Activated CD8-positive, alpha-beta memory T cell treated with anti-CD3 and anti-CD28 coated beads, Interleukin-2, amount 50 U/mL, for 1 hour (primary cell): ENCODE measurements around the gene EPHB2.

Experiments
- DNase-seq: peaks from one replicate; pipeline ENCODE4 v3.0.0-alpha.2; 2020; ENCODE audit errors: extremely low read depth

The EPHB2 gene

DNA sequence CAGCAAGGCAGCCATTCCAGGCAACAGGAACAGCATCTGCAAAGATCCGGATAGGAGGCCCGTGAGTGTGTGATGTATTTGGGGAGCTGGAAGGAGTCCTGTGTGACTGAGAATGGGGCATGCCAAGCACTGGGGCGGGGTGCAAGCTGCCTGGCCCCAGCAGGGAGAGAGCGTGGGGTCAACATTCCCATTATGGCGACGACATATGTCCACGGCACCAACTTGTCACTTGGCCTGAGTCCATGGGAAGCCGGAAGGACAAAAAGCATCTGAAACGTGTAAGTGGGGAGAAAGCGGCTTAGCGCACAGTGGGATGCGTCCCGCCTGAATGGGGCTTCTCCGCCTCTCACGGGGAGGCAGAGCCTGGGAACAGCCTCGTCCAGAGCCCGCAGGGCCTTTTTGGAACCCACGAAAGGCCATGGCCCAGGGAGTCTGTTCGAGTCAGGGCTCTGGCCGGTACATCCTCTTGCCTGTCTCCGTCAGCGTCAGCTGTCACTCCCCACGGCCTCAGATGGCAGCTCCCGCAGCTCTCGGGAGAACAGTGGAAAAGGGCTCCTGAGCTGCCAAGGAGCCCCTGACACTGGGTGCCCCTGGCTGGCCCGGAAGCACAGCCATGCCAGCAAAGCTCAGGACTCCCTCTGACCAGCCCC lies 12.4 kb downstream of the EPHB2 start:
- no peak for DNase-seq

DNA sequence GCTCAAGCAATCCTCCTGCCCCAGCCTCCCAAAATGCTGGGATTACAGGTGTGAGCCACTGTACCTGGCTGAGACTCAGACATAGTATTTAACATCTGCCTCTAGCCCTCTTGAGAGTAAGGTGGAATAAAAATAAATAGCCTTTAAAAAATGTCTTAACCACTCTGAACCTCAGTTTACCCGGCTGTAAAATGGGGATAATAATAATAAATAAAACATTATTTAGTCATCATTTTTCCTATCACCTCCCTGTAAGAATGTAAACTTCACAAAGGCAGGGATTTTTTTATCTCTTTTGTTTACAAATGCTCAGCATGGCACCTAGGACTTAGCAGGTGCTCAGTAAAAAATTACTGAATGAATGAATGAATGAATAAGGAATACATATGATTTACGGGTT lies 17.2 kb downstream of the EPHB2 start:
- DNase-seq: no peak

DNA sequence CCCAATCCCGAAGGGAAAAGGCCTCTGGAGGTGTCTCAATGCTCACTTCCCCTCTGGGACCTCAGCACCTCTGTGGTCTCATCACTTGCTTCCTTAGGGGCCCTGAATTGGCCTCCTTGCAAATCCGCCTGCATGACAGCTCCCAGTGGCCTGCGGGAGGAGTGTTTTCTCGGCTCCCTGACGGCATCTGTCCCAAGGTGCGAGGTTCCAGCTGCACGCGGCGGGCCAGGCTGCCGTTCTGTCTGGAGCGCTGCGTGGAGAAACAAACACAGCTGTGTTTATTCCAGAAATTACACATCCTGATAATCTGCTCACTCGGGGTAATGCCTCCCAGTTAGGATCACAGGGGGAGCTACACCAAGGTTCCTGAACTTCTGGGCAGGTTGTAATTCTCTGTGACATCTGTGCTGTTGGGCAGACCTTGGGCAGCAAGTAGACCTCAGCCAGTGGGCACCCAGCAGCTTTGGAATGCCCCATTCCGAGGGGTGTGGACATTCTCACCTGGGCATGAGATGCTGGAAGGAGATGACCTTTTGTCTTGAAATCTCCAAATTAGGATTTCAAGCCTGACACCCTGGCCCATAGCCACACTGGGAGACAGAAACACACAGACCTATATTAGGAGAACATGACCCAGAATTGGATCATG lies 18.2 kb downstream of the EPHB2 start:
- DNase-seq: no peak

DNA sequence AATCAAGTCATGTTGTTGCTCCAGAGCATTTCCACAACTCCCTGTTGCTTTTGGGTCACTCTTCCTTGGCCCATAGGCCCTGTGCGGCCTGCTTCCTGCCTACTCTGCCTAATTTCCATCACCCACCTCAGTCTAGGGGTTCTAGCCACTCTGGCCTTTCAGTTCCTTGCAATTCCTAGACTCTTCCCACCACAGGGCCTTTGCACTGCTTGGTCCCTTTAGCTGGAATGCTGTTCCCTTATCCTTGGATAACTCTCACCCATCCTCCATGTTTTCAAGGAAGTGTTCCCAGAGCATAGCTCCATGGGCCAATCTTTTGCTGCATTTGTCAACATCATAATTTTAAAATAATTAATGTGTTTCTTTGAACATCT lies 18.7 kb downstream of the EPHB2 start:
- no peak for DNase-seq

DNA sequence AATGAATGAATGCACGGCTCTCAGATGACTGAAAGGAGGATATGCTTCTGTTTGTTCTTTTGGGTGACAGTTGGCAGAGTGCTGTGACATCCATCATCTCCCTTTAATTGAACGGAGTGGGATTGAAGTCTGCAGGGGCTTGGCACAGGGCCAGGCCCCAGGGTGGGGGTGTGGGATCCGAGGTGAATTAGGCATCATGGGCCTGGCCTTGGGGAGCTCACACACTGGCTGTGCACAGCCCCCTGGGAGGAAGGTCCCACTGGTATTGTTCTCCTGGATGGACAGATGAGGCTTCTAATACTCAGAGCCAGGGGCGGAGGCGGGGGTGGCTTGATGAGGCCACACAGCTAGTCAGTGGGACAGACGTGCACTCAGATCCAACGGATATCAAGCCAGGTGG lies 19.3 kb downstream of the EPHB2 start:
- DNase-seq: no peak

DNA sequence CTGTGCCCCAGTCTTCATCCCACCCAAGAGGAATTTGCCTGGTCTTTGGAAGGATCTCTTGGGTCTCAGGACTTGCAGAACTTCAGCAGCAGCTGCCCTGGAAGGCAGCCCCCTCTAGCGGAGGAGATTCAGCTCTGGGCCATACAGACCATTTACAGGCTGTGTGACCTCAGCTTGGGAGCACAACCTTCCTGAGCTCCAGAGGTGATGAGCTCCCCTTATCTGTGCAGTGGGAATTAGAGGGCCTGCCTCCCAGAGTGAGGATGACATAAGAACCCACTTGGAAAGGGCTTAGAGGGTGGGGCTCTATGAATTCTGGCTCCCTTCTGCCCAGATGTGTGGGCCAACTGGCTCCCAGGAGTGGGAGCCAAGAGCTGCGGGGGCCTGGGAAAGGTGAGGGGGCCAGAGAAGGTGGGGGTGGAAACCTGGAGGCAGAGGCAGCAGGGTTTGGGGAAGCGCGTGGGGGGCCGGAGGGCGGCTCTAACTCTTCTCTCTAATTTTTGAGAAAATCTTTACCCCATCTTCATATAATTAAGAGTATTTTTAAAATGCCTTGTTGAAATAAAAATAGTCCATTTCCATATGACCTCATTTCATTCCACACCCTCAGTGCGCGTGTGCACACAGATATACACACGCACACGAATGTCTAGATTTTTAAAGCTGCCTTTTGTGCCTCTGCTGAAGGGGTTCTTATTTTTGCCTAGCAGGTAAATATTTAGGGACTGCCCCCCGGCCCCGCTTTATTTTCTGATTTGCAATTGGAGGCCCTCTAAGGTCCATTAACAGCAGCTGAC lies 21.5 kb downstream of the EPHB2 start:
- no peak for DNase-seq

DNA sequence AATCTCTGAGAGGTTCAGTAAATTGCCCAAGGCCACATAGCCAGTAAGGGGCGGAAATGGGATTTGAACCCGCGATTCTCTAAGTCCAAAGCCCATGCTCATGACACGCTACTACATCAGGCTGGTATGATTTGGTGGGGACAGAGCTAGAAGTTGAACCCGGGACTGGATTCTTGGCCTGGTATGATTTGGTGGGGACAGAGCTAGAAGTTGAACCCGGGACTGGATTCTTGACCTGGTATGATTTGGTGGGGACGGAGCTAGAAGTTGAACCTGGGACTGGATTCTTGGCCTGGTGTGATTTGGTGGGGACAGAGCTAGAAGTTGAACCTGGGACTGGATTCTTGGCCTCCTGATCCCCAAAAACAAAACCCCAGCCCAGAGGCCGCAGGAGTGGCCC lies 23.0 kb downstream of the EPHB2 start:
- no peak for DNase-seq

DNA sequence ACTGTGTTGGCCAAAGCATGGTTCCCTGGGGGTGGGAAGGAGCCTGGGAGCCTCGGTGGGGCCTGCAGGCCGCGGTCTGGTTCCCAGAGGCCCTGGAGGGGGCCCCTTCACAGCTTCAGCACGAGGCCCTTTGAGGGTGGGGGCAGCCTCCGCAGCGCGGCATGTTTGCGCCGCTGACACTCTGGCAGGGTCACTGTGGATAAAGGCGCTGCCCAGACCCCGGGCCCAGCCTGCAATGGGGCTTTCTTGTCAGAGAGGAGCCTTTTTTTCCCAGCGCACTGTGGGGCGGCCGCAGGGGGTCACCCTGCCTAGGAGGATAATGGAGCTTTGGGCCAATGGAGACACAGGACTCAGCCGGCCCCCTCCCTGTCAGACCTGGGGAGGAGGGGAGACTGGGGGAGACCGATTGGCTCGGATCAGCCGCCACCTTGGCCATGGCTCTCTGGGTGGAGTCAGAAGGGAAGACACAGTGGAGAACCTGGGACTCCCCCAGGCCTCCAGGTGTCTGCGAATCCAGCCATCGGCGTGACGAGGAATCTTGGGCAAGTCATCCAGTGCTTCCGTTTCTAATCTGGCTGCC lies 26.0 kb downstream of the EPHB2 start:
- DNase-seq: no peak

DNA sequence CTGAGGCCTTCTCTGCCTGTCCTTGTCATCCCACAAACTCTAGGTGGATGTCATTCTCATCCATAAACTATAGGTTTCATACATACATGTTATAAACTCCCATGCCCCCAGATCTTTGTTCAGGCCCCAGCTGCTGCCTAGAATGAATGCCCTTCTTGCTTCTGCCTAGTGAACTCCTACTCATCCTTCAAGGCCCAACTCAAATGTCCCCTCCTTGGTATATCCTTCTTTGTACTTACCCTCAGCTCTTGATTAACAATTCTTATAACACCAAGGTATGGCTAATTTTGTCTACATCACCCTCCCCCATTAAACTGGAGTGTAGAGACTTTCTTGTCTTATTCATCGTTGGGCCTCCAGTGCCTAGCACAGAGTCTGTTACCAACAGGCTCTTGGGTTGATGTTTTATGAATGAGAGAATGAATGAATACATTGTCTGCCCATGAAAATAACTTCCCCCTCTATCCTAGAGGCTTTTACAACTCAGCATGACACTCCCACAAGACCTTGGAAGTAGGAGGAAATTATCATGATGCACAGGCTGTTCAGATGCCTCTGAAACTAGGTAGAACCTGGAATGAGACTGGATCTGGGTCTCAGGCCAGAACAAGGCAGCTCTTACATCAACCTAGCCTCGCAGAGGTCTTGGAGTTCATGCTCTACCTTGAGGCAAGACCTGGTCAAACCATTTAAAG lies 26.9 kb downstream of the EPHB2 start:
- no peak for DNase-seq

DNA sequence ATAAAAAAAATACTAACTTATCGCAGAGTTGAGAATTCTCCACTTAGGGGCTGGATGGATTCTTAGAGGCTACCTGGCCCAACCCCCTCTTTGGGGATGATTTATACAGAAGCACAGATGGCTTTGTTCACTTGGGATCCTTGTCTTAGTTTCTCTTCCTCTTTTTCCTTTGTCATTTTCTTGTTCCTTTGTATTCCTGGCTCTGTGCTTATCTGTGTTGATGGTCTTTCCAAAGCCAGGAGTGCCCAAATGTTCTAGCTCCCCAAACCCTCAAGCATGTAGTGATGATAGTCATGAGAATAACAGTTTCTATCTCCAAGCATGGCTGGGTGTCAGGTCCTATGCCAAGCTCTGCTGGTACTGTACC lies 27.4 kb downstream of the EPHB2 start:
- no peak for DNase-seq

DNA sequence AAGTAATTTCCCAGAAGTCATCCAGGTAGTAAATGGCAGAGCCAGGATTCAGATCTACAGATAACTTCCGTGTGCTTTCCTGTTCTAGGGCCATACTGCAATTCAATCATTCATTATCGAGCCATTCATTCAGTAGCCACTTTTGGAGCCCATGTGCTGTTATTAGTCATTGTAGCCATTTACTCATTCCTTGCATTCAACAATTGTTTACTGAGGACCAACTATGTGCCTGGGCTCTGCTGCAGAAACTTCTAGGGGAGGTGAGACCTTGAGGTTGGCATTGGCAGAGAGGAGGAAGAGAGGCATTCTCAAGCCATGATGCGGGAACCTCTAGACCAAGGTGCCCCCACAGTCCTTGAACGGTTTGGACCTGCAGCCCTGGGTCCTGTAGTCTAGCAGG lies 27.9 kb downstream of the EPHB2 start:
- no peak for DNase-seq

DNA sequence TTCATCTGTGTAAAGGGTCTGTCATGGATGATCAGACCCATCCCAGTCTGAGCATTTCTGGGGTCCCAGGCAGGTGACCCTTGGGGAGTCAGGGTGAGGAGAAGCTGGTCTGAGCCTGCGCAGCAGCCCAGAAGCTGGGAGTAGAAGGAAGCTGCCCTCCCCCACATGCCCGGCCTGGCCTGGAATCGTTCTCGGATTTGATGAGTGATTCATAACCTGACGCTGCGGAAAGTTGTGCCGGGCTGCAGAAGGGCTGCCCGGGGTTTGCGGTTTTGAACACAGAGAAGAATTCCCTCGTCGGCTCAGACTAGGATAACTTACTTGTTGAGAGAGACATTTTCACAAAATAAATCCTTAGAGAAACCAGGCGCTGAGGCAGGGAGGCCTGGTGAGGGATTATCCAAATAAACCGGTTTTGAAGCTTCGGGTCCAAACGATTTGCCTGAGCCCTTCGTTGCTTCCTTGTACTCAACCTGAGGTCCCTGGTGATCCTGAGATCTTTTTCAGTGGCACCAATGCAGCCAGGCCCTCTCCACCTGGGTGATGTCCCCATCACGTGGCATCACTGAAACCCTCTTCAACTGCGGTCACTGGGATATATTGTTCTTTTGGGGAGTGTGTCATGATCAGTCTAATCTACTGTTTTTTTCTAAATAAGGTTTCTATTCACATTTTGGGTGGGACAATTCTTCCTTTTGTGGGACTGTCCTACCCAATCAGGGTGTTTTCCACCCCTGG lies 29.2 kb downstream of the EPHB2 start:
- DNase-seq: no peak

DNA sequence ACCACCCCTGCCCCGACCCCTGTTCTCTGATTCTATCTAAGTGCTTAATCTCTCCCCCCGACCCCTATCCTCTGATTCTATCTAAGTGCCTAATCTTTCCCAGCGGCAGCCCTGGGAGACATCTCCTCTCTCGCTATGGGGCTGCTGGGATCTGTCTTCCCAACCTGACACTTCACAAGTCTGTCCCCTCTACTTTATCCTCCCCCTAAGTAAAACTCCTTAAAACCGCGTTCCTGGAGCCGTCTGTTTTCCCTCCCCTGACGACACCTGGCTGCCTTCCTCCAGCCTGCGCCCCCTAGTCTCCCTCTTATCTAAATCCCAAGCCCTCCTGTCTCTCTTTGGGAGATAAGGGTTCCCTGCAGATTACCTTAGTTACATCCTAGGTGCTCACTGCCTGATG lies 30.5 kb downstream of the EPHB2 start:
- DNase-seq: no peak

DNA sequence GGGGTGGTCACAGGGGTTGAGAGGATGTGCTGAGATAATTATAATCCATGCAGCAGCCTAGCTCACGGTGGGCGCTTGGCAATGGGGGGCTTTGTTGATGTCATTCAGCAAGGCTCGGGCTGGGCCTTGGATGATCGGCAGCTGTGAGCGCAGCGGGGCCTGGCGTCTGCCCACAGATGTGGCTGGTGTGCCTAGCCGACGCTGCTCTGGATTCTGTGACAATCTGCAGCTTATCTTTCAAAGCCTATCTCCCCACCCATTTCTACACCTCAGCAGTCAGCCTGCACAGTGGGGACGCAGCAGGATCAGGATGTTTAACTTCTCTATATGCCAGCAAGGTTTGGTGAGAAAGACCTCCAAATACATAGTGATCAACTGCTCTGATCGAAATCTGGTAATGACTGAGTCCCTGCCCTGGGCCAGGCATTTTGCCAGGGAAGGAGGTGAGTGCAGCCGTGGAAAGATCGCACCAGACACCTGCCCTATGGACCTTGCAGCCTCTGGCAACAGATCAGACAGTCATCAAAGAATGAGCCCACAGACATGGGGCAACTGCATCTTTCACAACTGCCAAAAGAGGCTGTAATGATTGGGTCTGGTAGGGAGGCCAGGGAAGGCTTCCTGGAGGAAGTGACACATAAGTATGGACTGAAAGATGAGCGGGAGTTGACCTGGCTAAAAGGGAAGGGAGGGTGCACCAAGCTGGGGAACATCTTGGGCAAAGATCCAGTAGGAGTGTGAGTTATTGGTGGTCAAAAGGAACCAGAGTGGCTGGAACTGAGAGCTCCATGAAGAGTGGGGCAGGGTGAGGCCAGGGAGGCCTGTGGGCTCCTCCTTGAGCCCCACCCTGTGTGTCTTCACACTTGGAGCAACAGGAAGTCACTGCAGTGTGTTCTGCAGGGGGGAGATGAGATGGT lies 35.3 kb downstream of the EPHB2 start:
- no peak for DNase-seq

DNA sequence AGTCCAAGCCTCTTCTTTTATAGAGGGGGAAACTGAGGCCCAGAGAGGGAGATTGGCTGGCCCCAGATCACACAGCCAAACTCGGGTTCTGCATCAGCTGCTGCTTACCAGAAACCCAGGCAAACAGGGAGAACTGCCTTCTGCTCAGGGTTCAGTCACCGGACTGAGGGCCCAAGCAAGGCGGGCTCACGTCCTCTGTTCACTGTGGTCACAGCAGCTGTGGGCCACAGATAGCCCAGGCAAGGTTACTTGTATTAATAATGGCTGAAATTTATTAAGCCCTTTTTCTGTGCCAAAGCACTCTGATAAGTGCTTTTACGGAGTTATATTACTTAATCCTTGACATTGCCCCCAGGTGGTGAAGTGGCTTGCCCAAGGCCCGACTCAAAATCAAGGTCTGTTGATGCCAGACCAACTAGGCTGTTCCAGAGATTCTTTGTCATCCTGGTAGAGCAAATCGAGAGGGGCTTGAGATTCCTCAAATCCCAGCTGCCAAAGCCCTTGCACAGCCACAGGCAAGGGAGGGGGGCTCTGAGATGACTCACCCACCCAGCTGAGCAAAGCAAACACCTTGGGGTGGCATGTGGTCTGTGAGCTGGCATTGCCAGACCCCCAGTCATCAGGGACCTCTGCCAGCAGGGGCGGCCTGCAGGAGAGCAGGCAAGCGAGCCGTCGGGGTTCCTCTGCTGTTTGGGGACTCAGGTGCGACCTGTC lies 36.5 kb downstream of the EPHB2 start:
- DNase-seq: no peak

DNA sequence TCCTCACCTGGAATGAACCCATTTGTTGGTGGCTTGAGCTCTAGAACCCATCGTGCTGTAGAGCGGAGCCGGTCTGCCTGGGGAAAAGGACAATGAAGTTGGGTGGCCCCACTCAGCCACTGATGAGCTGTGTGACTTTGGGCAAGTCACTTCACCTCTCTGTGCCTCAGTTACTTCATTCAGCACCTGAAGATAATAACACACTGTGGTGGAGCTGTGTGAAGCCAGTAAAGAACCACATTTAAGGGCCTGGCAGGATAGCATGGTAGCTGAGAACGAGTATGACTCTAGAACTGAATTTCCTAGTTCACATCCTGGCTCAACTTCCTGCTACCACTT lies 37.1 kb downstream of the EPHB2 start:
- no peak for DNase-seq

DNA sequence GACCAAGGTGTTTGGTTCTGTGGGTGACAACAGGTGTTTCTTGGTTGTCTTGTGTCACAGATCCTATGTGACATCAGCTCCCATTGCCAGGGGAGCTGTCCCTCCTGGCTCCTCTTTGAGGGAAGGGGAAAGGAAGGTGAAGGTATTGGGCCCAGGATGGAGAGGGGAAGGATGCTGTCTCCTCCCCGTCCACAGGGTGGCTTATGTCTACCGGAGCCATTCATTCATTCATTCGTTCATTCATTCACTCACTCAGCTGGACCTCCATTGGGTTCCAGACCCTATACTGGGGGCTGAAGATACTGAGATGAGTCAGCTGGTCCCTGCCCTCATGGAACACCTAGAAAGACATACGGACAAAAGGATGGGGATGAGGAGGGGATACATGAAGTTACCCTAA lies 38.9 kb downstream of the EPHB2 start:
- no peak for DNase-seq

DNA sequence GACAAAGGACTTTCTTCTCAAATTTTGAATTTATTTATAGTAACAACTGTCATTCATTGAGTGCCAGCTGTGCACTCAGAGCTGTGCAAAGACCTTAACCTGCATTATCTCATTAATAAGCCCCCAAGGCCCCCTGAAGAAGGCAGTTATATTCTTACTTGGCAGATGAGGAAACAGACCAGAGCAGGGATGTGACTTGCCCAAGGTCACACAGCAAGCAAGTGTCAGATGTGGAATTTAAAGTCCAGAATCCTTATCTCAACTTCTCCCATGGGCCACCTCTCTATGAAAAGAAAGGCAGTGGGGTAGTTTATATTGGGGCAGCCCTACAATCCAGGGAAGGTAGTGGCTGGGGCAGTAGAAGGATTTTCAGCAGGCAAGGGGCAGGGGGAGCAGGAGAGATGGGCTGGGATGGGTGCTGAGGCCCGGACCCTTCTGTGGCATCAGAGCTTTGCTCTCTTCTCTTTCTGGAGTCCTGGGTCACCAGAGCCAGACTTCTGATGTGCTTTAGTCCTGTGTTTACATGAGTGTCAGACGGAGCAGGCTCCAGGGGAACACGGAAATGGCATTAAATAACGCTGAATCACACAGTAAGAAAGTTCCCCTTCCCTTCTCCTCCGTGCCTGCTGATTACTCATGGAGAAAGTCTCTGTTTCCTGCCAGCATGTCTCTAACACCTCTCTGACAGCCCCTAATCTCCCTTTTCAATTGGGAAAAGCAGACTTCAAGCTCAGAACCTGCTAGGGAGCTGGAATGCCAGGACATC lies 39.5 kb downstream of the EPHB2 start:
- no peak for DNase-seq

DNA sequence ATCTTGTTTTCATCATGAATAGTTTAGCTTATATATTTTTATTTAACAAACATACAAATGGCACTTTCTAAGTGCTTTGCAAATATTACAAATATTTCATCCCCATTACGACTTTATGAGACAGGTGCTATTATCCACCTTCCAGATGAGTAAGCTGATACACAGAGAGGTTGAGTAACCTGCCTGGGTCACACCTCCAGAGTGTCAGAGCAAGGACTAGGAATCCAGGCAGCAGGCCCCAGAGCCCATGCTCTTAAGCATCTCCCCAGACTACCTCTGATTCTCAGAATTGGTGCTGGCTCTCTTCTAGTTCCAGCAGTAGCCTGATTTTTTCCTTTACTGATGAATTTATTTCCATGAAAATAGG lies 40.0 kb downstream of the EPHB2 start:
- no peak for DNase-seq
